Body of pancreas (tissue), 4 donors: ENCODE data around the gene GPR61. TPM values are rescaled to one million over a fixed set of nuclear protein-coding genes. Genes with fewer than 3 reads are reported as not detected.

ENCODE experiments used
- ATAC-seq: fragments of 150-250 bp; one replicate; pipeline ENCODE4 v1.9.1; 2016
- DNase-seq, 4 donors: peaks; one replicate each; pipeline ENCODE4 v3.0.0-alpha.2; 2019
- H3K27ac ChIP-seq, 4 donors: fragments of 200-600 bp; sonication (generic); 1 replicate in 3 of 4; 2 replicates in 1 of 4; pipeline versions ENCODE4 v1.5.1 to v1.6.1; 2016 to 2019; ENCODE audit warnings: mild to moderate bottlenecking in 1 of 4, mixed read lengths in 1 of 4, moderate library complexity in 1 of 4
- H3K27me3 ChIP-seq, 2 donors: fragments of 200-600 bp; sonication (generic); one replicate each; pipeline ENCODE4 v1.6.0; 2016; ENCODE audit warnings: mild to moderate bottlenecking in 1 of 2
- H3K36me3 ChIP-seq, 2 donors: fragments of 200-600 bp; sonication (generic); replicated peaks in 1 of 2; 2 replicates each; pipeline ENCODE4 v1.5.1; 2016; ENCODE audit warnings: low read depth in 2 of 2; ENCODE audit not compliant: insufficient read depth in 1 of 2
- H3K4me1 ChIP-seq: fragments of 200-600 bp; sonication (generic); one replicate; pipeline ENCODE4 v1.6.0; 2016
- H3K4me3 ChIP-seq, 2 donors: fragments of 200-600 bp; sonication (generic); 1 replicate in 1 of 2; 2 replicates in 1 of 2; pipeline ENCODE4 v1.5.1; 2016 to 2019
- H3K9me3 ChIP-seq, 3 donors: fragments of 200-600 bp; sonication (generic); 1 replicate in 2 of 3; 2 replicates in 1 of 3; pipeline ENCODE4 v1.5.1; 2016
- POLR2A ChIP-seq, 3 donors: fragments of 450-650 bp; IDR thresholded peaks; one replicate each; pipeline ENCODE4 v1.6.1; 2016; ENCODE audit warnings: antibody characterized with exemption in 3 of 3, mild to moderate bottlenecking in 2 of 3
- WGBS, 2 donors: methylation state at CpG; one replicate each; pipeline ENCODE4 v1.1.5; 2017; 5-methylcytosine and 5-hydroxymethylcytosine counted together
- intact Hi-C: fragments of 100-400 bp; cut with DNase I; formaldehyde crosslinking; loops from one replicate; pipeline ENCODE4 v1.15.1; 2023
- total RNA-seq, 2 donors: library from RNA; depleted of rRNA; stranded (reverse); fragments of >200 nt; gene quantifications; one replicate each; pipeline ENCODE4 v1.1.0, GENCODE V29; 2016
- TF ChIP-seq, protein P1 (sequence below), 7 experiments: fragments of 450-650 bp in 4 of 7; fragments of 200-600 bp in 3 of 7; sonication (generic) in 3 of 7; IDR thresholded peaks; one replicate each; pipeline ENCODE4 v1.5.1; 2016 to 2019; ENCODE audit warnings: antibody characterized with exemption in 7 of 7

Gene GPR61
- total RNA-seq, 2 donors from 2014 or later: not detected

DNA sequence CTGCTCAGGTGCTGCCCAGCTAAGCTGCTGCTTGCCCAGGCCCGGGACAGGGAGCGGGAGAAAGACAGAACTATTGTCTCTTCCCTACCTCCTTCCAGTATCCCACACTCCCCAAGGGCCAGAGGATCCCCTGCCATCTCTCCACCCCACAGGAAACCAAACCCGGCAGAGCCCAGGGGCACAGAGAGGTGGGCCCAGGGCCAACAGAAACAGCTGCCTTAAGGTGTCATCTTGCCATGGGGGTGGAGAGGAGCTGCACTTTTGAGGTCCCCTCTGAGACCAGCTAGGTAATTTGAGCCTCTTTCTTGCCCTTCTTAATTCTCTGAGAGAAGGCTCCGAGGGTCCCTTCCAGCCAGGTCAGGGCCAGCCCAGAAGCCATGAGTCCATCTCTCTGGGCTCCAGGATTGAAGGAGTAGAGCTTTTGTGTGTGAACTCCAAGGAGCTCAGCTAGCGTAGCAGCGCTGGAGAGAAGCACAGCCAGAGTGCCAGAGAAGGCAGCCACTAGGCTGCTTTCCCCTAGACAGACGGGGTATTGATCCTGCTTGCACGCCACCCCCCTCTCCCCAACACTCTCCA, 9.7 kb upstream of the GPR61 start:
- intact Hi-C loops: loop anchor here (5.0 kb wide), 2 partner anchors 33 to 43 kb away; no protein-coding TSS in a partner anchor
- Histone ChIP-seq H3K27me3 (no peaks in the 10 kb centered on the region), H3K9me3 (no peaks in the 10 kb centered on the region), H3K36me3 (no peaks in the 10 kb centered on the region), H3K4me3 (no peak overlapping the region), H3K4me1 (peaks cover 11% of the 10 kb centered on the region), H3K27ac (no peak overlapping the region)
- TF ChIP-seq POLR2A (IDR thresholded peaks at IDR 0.05): no peak
- TF ChIP-seq, protein P1, sequence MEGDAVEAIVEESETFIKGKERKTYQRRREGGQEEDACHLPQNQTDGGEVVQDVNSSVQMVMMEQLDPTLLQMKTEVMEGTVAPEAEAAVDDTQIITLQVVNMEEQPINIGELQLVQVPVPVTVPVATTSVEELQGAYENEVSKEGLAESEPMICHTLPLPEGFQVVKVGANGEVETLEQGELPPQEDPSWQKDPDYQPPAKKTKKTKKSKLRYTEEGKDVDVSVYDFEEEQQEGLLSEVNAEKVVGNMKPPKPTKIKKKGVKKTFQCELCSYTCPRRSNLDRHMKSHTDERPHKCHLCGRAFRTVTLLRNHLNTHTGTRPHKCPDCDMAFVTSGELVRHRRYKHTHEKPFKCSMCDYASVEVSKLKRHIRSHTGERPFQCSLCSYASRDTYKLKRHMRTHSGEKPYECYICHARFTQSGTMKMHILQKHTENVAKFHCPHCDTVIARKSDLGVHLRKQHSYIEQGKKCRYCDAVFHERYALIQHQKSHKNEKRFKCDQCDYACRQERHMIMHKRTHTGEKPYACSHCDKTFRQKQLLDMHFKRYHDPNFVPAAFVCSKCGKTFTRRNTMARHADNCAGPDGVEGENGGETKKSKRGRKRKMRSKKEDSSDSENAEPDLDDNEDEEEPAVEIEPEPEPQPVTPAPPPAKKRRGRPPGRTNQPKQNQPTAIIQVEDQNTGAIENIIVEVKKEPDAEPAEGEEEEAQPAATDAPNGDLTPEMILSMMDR (IDR thresholded peaks at IDR 0.05): no peak
- ATAC-seq: no peak
- no peak for DNase-seq
- 71 to 79% methylated on average over 8 of the region's 8 CpGs for WGBS, 2 donors

DNA sequence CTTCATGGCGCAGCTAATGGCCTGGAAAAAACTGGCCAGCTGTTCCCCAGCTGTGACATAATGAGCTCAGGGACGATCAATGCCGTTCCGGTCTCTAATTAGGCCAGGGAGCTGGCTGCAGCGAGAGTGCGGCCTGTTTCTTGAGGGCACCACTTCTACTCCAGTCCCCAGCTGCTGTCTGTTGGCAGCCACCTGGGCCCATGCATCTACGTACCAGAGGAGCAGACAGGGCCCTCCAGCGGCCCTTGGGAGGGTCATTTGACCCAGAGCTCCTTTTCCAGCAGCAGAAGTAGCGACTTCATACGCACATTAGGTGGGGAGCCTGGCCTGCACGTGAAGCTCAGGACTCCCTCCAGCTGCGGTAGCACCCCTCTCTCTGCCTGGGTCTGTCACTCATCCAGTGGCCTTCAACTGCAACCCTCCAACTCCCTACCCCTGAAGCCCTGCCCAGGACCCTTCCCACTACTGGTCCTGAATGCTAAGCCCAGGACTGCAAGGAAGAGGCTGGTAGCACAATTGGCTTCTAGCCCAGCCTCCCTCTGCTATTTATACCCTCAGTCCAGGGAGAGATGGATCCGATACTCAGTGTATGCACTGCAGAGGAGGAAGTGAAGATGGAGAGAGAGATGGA, 9.1 kb upstream of the GPR61 start:
- ATAC-seq: no peak
- peaks cover 11% of the 10 kb centered on the region for H3K4me1 ChIP-seq
- WGBS, 2 donors: 67 to 75% methylated on average over 7 to 13 of the region's 13 CpGs
- no peaks in the 10 kb centered on the region for H3K9me3 ChIP-seq
- H3K4me3 ChIP-seq: no peak overlapping the region
- no peak for TF ChIP-seq POLR2A (IDR thresholded peaks at IDR 0.05)
- TF ChIP-seq, protein P1 (IDR thresholded peaks at IDR 0.05): no peak
- no peak overlapping the region for H3K27ac ChIP-seq
- no peaks in the 10 kb centered on the region for H3K27me3 ChIP-seq
- DNase-seq: peak in 1 of 4 donors; percentile 23
- H3K36me3 ChIP-seq: no peaks in the 10 kb centered on the region
- intact Hi-C loops: loop anchor here (5.0 kb wide), 1 partner anchor 33 kb away; no protein-coding TSS in a partner anchor

DNA sequence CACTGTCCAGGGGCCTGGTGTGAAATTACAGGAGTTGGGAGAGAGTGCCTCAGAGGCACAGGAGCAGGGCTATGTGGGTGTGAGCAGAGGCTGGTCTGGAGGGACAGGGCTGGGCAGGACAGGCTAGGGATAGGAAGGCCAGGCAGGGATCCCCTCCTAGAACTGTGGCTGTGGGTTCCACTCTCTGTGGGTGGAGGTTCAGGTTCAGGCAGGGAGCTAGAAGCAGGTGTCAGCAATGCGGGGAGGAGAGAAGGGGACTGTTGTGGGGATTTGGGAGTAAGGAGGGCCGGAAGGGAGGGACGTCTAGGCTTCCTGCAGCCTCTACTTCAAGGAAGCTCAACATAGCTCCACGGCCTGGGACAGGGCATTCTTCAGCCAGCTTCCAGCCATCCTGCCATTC, 8.3 kb upstream of the GPR61 start:
- H3K4me3 ChIP-seq: no peak overlapping the region
- no peaks in the 10 kb centered on the region for H3K36me3 ChIP-seq
- ATAC-seq (no peak), DNase-seq (no peak)
- H3K27ac ChIP-seq: no peak overlapping the region
- H3K4me1 ChIP-seq: peaks cover 11% of the 10 kb centered on the region
- WGBS, 2 donors: 73 to 74% methylated on average over 4 of the region's 4 CpGs
- no peaks in the 10 kb centered on the region for H3K27me3 ChIP-seq
- no peaks in the 10 kb centered on the region for H3K9me3 ChIP-seq
- intact Hi-C loops: loop anchor here (5.0 kb wide), 1 partner anchor 34 kb away; no protein-coding TSS in a partner anchor
- TF ChIP-seq, protein P1 (IDR thresholded peaks at IDR 0.05): no peak
- no peak for TF ChIP-seq POLR2A (IDR thresholded peaks at IDR 0.05)

DNA sequence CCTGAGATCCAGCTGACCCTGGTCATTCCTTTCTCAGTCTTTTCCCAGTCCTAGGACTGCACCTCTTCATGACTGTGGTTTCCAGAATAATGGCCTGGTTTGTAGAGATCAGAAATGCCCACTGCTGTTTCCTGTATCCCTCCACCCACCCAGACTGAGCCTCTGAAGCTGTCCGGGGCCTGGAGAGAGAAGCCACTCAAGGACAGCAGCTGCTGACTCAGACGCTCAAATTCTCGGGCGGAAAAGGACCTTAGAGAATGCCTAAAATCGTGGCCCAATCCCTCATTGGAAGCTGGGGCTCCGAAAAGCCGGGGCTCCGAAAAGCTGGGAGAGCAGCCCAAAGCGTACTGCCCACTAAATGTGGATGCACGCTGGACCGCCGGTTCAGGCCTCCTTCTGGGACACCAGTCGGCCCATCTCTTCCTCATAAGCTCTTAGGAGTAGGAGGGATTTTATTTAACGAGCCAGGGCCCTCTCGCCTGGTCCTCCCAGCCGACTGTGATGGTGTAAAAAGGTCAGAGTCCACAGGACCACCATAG, 7.8 kb upstream of the GPR61 start:
- WGBS, 2 donors: 48 to 61% methylated on average over 8 to 16 of the region's 16 CpGs
- intact Hi-C loops: loop anchor here (5.0 kb wide), 1 partner anchor 35 kb away; no protein-coding TSS in a partner anchor
- ATAC-seq (no peak), DNase-seq (no peak)
- Histone ChIP-seq H3K4me3 (no peak overlapping the region), H3K9me3 (no peaks in the 10 kb centered on the region), H3K27ac (no peak overlapping the region), H3K27me3 (no peaks in the 10 kb centered on the region), H3K4me1 (peaks cover 11% of the 10 kb centered on the region), H3K36me3 (no peaks in the 10 kb centered on the region)
- TF ChIP-seq, protein P1 (IDR thresholded peaks at IDR 0.05): no peak
- TF ChIP-seq POLR2A (IDR thresholded peaks at IDR 0.05): no peak
